MM.1S (cell line): ENCODE measurements around the gene ARHGAP23.
"Not testable (repeated sequence)": the region's sequence is repeated elsewhere in the genome, so short reads cannot be mapped to it uniquely, and the experiment has no call there.

ENCODE experiments used
- EZH2 ChIP-seq: fragments of 300-600 bp; sonication (generic); optimal IDR thresholded peaks from 2 replicates; pipeline ENCODE3; 2017; ENCODE audit warnings: low read depth, mild to moderate bottlenecking, antibody characterized with exemption, low read length, mixed read lengths
- TF ChIP-seq, protein P1 (sequence below): fragments of 300-600 bp; sonication (generic); IDR thresholded peaks from 2 replicates; pipeline ENCODE4 v1.5.1; 2016; ENCODE audit warnings: antibody characterized with exemption, low read length, mixed read lengths

DNA sequence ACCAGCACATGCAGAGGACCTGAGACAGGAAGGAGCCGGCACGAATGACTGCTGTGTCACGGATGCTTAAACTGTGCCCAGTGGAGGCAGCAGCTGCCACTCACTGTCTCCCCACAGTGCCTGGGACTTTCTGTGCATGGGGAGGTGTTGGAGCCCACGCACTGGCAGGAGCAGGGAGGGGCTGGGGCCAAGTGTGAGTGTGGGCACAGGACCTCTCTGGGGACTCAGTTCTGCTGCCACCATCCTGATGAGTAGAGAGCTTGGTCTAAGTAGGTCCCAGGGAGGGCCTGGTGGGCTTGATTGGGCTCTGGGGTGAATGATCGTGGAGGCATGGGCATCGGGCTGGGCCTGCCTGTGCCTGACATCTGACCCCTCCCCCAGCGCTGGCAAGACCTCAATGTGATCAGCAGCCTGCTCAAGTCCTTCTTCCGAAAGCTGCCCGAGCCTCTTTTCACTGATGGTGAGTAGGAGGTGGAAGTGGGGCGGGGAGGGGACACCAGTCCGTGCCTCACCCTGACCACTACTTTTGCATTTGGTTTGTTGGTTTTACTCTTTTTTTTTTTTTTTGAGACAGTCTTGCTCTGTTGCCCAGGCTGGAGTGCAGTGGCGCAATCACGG, 57.5 kb downstream of the ARHGAP23 start:
- TF ChIP-seq EZH2 = not testable (repeated sequence)
- TF ChIP-seq, protein P1, sequence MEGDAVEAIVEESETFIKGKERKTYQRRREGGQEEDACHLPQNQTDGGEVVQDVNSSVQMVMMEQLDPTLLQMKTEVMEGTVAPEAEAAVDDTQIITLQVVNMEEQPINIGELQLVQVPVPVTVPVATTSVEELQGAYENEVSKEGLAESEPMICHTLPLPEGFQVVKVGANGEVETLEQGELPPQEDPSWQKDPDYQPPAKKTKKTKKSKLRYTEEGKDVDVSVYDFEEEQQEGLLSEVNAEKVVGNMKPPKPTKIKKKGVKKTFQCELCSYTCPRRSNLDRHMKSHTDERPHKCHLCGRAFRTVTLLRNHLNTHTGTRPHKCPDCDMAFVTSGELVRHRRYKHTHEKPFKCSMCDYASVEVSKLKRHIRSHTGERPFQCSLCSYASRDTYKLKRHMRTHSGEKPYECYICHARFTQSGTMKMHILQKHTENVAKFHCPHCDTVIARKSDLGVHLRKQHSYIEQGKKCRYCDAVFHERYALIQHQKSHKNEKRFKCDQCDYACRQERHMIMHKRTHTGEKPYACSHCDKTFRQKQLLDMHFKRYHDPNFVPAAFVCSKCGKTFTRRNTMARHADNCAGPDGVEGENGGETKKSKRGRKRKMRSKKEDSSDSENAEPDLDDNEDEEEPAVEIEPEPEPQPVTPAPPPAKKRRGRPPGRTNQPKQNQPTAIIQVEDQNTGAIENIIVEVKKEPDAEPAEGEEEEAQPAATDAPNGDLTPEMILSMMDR = not testable (repeated sequence)
